ENCODE results near the gene ZNRF3.

The ZNRF3 gene

DNA sequence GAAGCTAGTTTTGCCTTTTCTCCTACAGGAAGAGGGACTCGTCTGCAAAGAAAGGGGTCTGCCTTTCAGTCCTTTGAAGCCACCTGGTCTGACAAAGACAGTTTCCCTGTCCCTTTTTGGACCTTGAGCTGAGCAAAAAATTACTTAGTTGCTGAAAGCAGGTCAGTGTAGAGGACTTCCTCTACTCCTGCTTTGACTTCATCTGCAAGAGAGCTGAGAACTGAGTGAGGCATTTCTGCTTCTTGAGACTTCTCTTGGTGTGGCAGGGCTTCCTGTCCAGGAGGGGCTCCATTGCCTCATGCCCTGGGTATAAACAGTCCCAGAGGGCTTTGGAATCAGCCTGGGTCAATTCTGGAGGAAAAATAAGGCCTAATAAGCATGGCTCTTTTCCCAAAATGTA is 73.1 kb downstream of the ZNRF3 start:
- DNase-seq, result no peak

DNA sequence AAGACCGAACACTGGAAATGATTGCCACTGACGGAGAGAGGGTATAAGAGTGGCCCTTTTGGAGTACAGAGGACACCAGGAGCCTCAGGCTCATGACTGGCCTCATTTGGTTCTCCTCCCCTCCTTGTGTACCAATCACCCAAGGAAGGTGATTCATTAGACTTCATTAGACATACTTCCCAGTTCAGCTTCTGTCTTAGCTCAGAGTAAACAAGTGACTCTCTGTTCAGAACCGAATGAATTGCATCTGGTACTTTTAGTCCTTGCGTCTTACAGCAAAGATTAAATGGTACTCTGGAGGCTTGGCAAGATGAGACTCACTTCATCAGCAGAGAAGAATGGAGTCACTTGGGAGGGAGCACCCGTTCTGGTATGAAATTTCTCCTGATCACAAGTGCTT is 75.2 kb downstream of the ZNRF3 start:
- DNase-seq, result no peak

DNA sequence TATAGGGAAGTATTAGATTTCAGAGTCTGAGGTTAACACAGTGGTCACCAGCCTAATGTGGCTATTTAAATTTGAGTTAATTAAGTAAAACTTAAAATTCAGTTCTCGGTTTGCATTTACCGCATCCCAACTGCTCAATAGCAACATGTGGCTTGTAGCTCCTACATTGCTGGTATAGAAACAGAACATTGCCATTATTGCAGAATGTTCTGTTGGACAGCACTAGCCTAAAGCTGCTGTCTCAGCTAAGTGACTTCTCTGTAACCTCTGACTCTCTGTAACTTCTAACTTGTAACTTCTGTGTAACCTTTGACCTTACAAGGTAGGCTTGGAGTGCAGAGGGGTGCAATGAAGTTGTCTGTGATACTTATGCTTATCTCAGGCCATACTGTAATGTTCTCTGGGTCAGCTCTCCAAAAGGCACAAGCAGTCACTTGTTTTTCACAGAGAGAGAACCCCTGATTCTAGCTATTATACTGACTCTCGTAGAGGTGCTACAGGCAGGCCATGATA is 78.7 kb downstream of the ZNRF3 start:
- DNase-seq, result no peak

DNA sequence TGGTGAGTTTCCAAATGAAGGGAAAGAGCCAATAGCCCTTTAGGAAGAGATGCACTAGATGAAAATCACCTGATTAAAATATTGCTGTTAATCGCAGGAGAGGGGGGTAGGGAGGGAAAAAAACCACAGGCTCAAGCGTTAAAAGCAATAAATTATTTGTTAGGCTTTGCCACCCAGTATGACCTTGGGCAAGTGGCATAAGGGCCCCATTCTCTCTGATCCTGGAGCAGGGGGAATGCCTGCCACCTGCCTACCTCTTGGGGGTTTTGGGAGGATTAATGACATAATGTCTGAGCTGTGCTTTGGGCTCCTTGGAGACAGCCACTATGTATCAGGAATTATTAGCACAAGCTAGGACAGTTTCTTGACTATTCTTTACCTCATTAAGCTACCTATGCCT is 80.0 kb downstream of the ZNRF3 start:
- DNase-seq, result no peak

DNA sequence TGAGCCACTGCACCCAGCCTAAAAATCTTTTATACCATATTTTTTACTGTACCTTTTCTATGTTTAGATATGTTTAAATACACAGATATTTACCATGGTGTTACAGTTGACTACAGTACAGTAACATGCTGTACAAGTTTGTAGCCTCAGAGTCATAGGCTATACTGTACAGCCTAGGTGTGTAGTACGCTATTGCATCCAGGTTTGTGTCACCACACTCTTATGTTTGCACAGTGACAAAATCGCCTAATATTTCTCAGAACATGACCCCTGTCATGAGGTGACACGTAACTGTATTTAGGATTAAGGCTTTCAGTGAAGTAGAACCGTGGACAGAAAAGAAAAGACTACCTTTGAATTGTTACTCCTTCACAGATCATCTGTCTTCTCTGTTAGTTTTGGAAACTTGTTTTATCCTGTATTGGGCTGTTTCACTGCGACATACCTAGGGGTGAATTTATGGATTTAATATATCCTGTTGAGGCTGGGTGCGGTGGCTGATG is 83.8 kb downstream of the ZNRF3 start:
- no peak for DNase-seq

DNA sequence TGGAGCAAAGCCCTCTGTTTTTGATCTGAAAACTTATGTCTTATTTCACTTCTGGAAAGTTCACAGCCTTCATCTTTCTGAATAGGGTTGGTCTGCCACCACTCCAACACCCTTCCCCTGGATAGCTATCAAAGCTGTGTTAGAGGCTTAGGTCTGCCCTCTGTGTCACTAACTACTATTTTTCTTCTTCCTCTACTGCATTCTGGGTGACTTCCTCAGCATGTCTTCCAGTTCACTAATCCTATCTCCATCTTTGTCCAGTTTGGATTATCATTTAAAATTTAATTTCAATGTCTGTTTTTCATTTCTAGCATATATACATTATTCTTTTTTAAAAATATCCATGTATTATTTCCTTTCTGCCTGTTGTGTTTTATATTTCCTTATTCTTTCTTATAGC is 84.6 kb downstream of the ZNRF3 start:
- no peak for DNase-seq

DNA sequence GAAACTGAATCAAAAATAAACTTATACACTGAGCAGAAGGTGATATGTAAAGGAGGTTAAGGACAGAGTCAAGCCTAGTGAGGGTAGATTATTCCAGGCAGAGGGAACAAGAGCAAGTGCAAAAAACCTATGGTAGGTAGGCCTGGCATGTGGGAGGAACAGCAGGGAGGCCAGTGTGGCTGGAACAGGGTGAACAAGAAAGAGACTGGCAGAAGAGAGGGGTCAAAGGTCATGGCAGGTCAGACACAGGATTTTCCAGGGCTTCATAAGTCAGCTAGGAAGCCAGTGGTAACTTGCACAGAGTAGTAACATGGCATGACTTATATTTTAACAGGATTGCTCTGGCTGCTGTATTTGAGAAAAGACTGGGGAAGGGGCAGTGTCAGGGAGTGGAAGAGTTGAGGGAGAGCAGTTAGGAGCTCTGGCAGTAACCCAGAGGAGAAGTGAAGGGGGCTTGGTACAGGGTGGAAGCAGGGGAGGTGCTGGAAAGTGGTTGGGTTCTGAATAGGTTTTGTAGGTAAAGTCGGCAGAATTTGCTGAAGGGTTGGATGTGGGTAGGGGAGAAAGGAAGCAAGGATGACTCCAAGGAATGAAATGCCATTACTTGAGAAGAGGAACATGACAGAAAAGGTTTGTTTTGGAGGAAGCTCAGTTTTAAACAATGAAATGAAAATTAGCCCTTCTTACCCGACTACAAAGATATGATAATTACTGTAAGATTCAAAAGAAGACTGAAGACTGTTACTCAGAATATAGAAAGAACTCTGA is 86.2 kb downstream of the ZNRF3 start:
- no peak for DNase-seq

DNA sequence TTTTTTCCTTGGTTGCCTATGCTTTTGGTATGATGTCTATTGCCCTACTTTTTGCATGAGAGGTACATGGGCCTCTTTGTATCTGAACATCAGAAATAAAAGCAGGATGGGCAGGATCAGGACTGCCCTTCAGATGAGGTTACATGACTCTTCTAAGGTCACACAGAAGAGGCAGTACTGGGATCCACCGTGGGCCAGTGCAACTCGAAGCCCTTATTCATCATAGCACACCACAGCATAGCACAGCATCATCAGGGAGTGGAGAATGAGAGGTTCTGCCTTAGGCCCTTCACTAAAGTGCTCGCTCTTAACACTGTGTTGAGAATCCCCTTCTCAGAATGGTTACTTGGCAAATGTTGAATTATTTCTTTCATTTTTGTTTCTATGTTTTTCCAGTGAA is 90.0 kb downstream of the ZNRF3 start:
- no peak for DNase-seq

DNA sequence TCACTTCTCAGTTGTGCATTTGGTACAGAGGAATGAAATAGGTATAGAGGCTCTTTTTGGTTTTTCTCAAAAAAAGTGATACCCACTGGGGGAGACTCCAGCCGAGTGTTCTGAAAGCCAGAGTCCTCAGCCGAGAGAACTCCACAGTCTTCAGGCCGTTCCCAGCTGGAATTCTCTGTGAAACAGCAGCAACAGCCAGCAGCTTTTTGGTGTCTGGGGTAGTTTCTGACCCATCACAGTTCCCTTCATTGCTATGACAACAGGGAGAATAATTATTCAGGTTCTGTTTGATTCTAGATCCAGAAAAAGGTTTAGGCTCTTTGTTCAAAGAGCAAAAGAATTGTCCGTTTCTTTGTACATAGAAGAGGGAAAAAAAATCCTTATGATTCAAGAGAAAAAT is 93.7 kb downstream of the ZNRF3 start:
- no peak for DNase-seq

DNA sequence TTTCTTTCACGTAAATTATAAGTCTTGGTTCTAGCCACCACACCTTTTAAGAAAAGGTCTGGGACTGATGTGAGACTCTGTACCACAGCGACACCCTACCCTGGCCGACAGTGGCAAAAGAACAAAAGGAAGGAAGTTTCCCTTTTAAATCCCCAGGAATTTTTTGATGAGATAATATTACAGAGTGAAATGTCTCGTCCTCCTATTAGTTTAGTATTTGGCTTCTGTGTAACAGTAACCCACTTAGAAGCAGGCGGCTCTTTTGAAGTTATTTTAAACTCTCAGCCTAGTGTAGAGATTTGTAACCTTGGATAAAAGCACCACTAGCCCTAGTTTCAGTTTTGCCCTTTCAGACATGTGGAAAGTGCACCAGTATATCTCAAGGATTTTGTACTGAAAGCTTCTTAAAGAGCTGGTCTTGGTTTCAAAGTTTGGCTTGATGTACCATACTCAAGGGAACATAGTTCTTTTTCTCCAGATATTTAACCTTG is 94.2 kb downstream of the ZNRF3 start:
- DNase-seq, result no peak

DNA sequence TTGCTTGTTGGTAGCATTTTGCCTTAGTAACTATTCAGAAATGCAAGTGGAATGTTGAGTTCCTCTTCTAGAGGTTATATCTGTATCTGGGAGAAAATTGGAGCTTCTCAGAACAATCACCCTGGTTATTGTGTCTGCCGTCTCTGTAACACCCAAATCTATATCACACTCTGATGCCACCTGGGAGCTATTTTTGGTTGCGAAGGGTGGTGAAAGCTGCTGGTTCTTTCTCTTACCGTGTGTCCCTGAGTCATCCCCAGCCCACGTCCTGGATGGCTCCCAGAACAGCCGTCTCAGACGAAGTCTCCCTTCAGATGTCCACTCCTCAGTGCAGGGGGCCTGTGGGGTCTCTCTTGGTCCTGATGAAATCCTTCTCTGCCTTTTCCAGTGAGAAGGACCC is 94.8 kb downstream of the ZNRF3 start:
- DNase-seq, result peak; percentile 33

DNA sequence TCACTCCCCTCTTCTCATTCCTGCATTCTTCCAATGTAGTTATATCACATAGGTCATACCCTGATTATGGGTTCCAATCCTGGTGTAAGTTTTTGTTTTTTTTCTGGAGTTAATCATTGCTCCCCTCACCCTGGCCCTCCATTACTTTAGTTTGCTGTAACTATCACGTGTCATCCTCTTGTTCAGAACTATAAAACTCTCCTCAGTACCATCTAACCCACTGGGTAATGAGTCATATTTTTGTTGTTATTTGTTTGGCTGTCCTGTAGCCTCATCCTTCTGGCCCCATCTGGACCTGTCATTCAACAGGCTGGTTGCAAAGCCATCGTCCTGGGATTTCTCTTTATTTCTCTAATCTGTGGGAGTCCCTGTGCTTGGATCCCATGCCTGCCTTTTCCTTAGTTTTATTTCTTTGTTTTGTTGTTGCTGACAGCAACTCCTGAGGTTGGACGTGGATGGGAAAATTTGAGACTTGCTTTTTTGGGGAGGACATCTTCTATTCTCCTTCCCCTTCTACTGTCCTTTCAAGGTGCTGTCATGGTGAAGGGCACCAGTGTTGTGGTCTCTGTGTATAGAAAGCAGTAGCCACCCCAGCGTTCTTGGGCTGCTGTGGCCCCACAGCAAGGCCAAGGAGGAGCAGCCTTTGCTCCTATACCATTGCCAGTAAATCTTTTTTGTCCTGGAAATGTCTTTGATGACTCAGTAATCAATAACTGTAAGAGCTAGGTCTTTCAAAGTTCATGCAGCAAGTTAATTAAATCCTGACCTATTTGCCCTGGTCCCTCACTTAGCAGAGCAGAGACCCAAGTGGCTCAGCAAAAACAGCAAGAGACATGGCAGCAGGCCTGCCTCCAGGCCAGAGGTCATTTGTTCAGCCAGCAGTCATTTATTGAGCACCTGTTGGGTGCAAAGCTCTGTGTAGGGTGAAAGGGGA is 95.8 kb downstream of the ZNRF3 start:
- DNase-seq, result no peak

DNA sequence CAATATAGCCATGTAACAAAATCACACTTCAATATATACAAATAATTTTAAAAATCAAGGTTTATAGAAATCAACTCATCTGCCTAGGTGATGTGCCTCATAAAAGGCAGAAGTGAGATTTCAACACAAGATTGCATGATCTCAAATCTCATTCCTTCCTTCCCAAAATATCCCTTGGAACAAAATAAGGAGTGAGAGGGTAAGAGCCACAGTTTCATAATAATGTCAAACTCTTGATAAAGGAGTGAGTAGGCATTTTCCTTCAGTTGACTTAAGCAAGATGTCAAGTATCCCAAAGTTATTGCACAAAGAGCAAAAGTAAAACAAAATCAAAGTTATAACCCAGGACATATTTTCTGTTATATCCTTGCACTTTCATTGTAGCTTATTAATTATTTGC is 97.0 kb downstream of the ZNRF3 start:
- DNase-seq, result no peak

DNA sequence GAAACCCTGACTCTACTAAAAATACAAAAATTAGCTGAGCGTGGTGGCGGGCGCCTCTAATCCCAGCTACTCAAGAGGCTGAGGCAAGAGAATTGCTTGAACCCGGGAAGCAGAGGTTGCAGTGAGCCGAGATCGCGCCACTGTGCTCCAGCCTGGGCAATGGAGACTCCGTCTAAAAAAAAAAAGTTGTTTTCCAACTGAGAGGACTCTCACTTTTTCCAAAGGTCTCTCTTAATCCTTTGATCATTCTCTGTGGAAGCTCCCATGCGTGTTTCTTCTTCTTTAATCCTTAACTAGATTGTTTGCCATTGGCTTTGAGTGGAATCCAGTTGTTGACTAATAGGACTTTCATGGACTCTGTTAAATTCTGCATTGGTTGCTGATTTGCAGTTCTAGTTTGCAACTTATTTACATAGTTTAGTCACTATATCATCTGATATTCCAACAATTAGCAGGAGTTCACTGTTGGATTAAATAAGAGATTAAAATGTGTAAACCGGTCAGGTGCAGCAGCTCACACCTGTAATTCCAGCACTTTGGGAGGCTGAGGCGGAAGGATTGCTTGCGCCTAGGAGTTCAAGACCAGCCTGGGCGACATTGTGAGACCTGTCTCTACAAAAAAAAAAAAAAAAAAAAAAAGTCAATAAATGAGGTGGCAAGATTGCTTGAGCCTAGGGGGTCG is 98.6 kb downstream of the ZNRF3 start:
- no peak for DNase-seq

DNA sequence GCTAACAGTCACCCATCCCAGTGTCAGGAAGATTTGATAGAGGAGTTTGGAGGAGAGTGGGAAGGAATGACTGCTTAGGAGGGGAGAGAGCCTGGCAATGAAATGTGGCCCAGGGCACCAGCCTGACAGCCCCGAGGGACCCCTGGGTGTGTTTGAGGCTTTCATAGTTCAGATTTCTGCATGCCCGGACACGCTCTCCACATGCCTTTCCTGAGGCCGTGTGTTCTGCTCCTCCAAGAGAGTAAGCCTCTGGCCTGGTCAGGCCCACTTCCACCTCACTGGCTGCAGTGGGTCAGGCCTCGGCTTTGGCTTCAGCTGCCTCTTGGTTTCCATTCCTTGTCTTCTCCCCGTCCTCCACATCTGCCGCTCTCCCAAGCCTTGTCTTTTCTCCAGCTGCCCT is 99.8 kb downstream of the ZNRF3 start:
- no peak for DNase-seq

DNA sequence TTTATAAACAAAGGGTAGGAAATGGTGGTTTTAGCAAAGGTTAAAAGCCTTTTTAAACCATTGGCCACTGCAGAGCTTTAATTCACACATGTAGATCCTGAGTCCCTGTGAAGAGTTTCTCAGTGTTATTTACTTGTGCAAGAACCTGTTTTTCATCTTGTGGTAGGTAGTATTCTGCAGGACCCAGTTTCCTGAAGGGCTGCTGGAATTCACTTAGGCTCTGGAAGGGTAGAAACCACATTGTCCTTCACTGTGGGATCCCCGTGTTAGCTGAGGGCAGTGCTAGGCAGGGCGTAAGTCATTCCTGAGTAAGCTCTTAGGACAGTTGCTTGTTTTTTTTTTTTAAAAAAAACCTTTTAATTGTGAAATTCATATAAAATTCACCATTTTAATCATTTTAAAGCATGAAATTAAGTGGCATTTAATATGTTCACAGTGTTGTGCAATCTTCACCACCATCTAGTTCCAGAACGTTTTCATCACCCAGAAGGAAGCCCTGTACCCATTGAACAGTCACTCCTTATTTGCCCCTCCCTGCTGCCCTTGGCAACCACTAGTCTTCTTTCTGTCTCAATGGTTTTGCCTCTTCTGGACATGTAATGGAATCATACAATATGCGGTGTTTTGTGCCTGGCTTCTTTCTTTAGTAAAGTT is 100.5 kb downstream of the ZNRF3 start:
- no peak for DNase-seq

DNA sequence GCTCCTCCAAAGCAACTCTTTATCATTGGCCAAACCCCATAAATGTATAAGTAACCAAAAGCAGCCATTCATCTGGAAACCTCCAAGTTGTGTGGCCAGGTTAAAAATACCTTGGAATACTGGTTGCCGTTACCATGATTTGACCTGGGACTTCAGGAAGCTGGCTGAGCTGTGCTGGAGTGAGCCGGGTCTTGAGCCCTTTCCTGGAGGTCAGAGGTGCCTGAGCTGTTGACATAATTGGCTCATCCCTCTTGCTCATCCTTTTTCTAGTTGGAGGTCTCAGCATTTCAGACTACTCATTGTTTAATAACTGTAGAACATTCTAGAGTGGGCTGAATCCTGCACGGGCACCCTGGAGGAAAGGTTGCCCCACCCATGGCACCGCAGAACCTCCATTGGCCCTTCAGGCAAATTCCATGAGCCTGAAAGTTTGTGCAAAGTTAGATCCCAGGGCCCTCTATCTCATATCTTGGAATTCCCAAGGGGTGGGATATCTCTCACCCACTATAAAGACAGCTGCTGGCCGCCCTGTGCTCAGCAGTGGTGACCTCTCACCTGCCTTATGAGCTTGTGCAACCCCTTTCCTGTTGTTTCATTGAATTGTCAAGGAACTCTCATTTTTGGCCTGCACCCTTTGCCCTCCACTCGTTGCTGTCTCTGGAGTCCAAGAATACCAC is 101.2 kb downstream of the ZNRF3 start:
- DNase-seq, result no peak

DNA sequence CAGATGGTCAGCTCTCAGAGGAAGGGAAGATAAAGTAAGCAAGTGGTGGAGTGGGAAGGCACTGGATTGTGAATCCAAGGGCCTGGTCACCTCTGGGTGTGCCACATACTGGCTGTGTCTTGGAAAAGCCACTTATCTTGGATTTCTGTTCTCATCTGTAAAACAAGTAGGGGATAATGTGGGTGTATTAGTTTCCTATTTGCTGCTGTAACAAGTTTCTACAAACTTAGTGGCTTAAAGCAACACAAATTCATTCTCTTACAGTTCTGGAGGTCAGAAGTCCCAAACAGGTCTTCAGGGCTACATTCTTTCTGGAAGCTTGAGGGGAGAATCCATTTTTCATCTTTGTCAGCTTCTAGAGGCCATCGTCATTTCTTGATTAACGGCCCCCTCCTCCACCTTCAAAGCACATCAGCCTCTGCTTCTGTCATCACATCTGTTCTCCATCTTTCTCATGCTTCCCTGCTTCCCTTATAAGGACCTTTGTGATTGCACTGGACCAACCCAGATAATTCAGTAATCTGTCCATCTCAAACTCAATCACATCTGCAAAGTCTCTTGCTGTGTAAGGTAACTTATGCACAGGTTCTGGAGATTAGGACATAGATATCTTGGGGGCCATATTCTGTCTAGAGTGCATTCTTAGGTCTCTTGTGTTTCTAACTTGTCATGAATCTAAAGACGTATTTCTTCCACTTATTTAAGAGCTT is 102.4 kb downstream of the ZNRF3 start:
- no peak for DNase-seq

DNA sequence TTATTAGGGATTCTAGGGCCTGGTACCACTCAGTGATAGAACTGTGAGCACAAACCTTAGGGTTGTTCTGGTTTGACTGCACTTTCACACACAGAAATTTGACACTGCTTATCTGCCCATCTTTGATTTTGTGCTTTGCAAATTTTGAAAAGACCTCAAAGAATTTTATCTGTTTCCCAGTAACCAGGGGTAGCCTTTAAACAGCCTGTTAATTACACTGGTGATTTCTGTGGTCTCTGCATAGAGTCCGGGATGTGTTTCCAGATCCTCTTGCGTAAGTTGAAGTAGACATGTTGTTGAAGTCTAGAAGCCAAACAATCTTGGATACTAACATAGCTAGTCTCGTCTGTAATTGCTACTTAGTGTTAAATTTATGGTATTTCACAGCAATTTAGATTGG is 103.0 kb downstream of the ZNRF3 start:
- DNase-seq, result no peak

DNA sequence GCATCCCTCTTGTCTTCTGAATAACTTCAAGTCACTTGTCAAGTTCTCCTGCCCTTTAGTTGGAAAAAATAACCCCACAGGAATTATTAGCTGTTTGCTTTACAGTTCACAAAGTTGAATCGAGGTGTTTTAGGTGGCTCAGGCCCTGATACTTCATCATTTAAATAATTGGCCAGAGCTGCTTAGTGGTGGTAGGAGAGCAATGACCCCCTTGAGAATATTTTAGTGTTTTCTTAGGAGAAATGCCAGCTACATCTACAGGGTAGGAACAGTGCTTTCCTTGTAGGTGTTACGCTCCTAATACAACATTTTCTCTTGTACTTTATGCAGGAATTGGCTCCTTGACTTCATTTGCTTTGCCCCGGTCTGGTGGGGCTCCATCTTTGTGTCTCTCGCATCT is 105.1 kb downstream of the ZNRF3 start:
- DNase-seq, result no peak

DNA sequence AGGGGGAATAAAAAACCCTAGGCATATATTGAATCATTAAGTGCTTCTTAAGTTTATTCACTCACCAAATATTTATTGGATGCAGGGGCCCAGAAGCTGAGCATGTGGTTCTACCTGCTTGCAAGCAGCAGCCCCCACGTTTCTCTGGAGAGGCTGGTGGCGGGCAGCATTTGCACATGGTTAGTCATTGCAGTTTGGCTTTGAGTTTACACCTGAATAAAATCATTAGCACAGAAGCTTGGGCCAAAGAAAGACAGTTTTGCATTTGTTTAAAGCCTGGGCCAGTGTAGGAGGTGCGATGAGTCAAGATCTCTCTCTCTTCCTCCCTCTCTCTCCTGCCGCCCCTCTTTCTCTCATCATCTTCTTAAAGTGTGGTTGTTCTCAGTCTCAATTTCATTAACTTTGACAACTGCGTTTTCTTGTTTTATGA is 105.7 kb downstream of the ZNRF3 start:
- DNase-seq, result no peak

Data from EL (cell line).